GM23338 (cell line): ENCODE data around the gene NTN1. TPM values are rescaled to one million over a fixed set of nuclear protein-coding genes. Genes with fewer than 3 reads are reported as not detected.

ENCODE experiments used
- ATAC-seq: fragments of 200-7000 bp; cut with Tn5 transposase; 3 replicates; pipeline ENCODE4 v1.9.1; 2020
- DNase-seq: peaks from one replicate; pipeline ENCODE4 v3.0.0-alpha.2; 2015; ENCODE audit warnings: low spot score
- H2AFZ ChIP-seq: fragments of 200-600 bp; sonication (generic); 2 replicates; pipeline ENCODE4 v1.8.0; 2016; ENCODE audit warnings: antibody characterized with exemption, mild to moderate bottlenecking, moderate library complexity
- H3F3A ChIP-seq: fragments of 200-600 bp; sonication (generic); replicated peaks from 2 replicates; pipeline ENCODE4 v1.8.0; 2017; ENCODE audit warnings: antibody characterized with exemption, mixed run types, low read depth
- H3K27ac ChIP-seq: fragments of 200-600 bp; sonication (generic); 2 replicates; pipeline ENCODE4 v1.6.1; 2016; ENCODE audit warnings: low read depth
- H3K27me3 ChIP-seq: fragments of 200-600 bp; sonication (generic); 2 replicates; pipeline ENCODE4 v1.8.0; 2016; ENCODE audit warnings: mild to moderate bottlenecking, mixed run types, moderate library complexity; ENCODE audit not compliant: insufficient read depth
- H3K36me3 ChIP-seq: fragments of 200-600 bp; sonication (generic); 2 replicates; pipeline ENCODE4 v1.8.0; 2016; ENCODE audit warnings: mild to moderate bottlenecking; ENCODE audit not compliant: insufficient read depth
- H3K4me1 ChIP-seq: fragments of 200-600 bp; sonication (generic); 2 replicates; pipeline ENCODE4 v1.8.0; 2016; ENCODE audit warnings: mild to moderate bottlenecking, moderate library complexity; ENCODE audit not compliant: insufficient read depth
- H3K4me2 ChIP-seq: fragments of 200-600 bp; sonication (generic); 2 replicates; pipeline ENCODE4 v1.7.1; 2017; ENCODE audit warnings: mixed run types
- H3K4me3 ChIP-seq: fragments of 200-600 bp; sonication (generic); 2 replicates; pipeline ENCODE4 v1.6.1; 2016; ENCODE audit warnings: mixed run types
- H3K79me2 ChIP-seq: fragments of 200-600 bp; sonication (generic); replicated peaks from 2 replicates; pipeline ENCODE4 v1.8.0; 2017; ENCODE audit warnings: mild to moderate bottlenecking; ENCODE audit not compliant: insufficient read depth
- H3K9me2 ChIP-seq: fragments of 200-600 bp; sonication (generic); 2 replicates; pipeline ENCODE4 v1.8.0; 2017; ENCODE audit not compliant: insufficient read depth
- H4K20me1 ChIP-seq: fragments of 200-600 bp; sonication (generic); replicated peaks from 2 replicates; pipeline ENCODE4 v1.8.0; 2017; ENCODE audit warnings: mild to moderate bottlenecking; ENCODE audit not compliant: insufficient read depth
- H3K27ac Mint-ChIP-seq: 2 replicates; pipeline ENCODE4 v1.8.0; 2020; ENCODE audit warnings: inconsistent platforms, mild to moderate bottlenecking, moderate library complexity, mixed read lengths
- H3K27me3 Mint-ChIP-seq: 3 replicates; pipeline ENCODE4 v1.8.0; 2022; ENCODE audit warnings: low read depth, mild to moderate bottlenecking, moderate library complexity, mixed read lengths, inconsistent platforms; ENCODE audit not compliant: insufficient read depth, poor library complexity
- H3K36me3 Mint-ChIP-seq: 3 replicates; pipeline ENCODE4 v1.8.0; 2021; ENCODE audit warnings: low read depth, mild to moderate bottlenecking, inconsistent platforms, moderate library complexity, mixed read lengths
- H3K4me1 Mint-ChIP-seq: 3 replicates; pipeline ENCODE4 v1.8.0; 2020; ENCODE audit warnings: mild to moderate bottlenecking, inconsistent platforms, mixed read lengths
- H3K4me3 Mint-ChIP-seq: 3 replicates; pipeline ENCODE4 v1.8.0; 2021; ENCODE audit warnings: moderate library complexity, mild to moderate bottlenecking, inconsistent platforms, mixed read lengths
- H3K9me3 Mint-ChIP-seq: 3 replicates; pipeline ENCODE4 v1.8.0; 2020; ENCODE audit warnings: moderate library complexity, mild to moderate bottlenecking, inconsistent platforms, mixed read lengths
- CREB1 ChIP-seq: fragments of 250-450 bp; sonication (Bioruptor Pico); IDR thresholded peaks from 2 replicates; pipeline ENCODE4 v1.5.0; 2020; ENCODE audit warnings: low read depth, mild to moderate bottlenecking, moderate library complexity
- CTCF ChIP-seq, 2 experiments: fragments of 200-600 bp in 1 of 2; sonication (generic) in 1 of 2; conservative IDR thresholded peaks; 2 replicates each; pipeline versions ENCODE4 v1.5.1 to v1.6.1; 2016 to 2017; ENCODE audit warnings: antibody characterized with exemption in 2 of 2, low read depth in 2 of 2, mild to moderate bottlenecking in 2 of 2, moderate library complexity in 1 of 2
- ETS1 ChIP-seq: IDR thresholded peaks from 2 replicates; pipeline ENCODE4 v1.6.1; 2016; ENCODE audit warnings: antibody characterized with exemption
- EZH2 ChIP-seq: fragments of 200-600 bp; sonication (generic); IDR thresholded peaks from one replicate; pipeline ENCODE4 v1.8.0; 2017; ENCODE audit warnings: antibody characterized with exemption, mild to moderate bottlenecking, low read depth; ENCODE audit not compliant: unreplicated experiment
- EZH2phosphoT487 ChIP-seq: fragments of 200-600 bp; sonication (generic); IDR thresholded peaks from one replicate; pipeline ENCODE4 v1.8.1; 2018; ENCODE audit warnings: antibody characterized with exemption; ENCODE audit not compliant: unreplicated experiment
- JUNB ChIP-seq: IDR thresholded peaks from one replicate; pipeline ENCODE4 v1.6.1; 2016; ENCODE audit warnings: antibody characterized with exemption; ENCODE audit not compliant: unreplicated experiment
- NANOG ChIP-seq: IDR thresholded peaks from 2 replicates; pipeline ENCODE4 v1.6.1; 2016; ENCODE audit warnings: antibody characterized with exemption, borderline replicate concordance
- POLR2AphosphoS5 ChIP-seq: IDR thresholded peaks from 2 replicates; pipeline ENCODE4 v1.6.1; 2016; ENCODE audit warnings: antibody characterized with exemption, low read depth
- REST ChIP-seq: IDR thresholded peaks from one replicate; pipeline ENCODE4 v1.6.1; 2018; ENCODE audit warnings: antibody characterized with exemption; ENCODE audit not compliant: unreplicated experiment
- STAT1 ChIP-seq: IDR thresholded peaks from one replicate; pipeline ENCODE4 v1.6.1; 2016; ENCODE audit warnings: antibody characterized with exemption; ENCODE audit not compliant: unreplicated experiment
- ZNF114 ChIP-seq: fragments of 250-450 bp; sonication (Bioruptor Pico); IDR thresholded peaks from 2 replicates; pipeline ENCODE4 v1.5.0; 2020; ENCODE audit warnings: mild to moderate bottlenecking, moderate library complexity
- ZNF331 ChIP-seq: fragments of 250-450 bp; sonication (Bioruptor Pico); IDR thresholded peaks from 2 replicates; pipeline ENCODE4 v1.5.0; 2020; ENCODE audit warnings: low read depth, mild to moderate bottlenecking, moderate library complexity
- ZNF462 ChIP-seq: fragments of 250-450 bp; sonication (Bioruptor Pico); IDR thresholded peaks from 2 replicates; pipeline ENCODE4 v1.5.0; 2020; ENCODE audit warnings: mild to moderate bottlenecking, moderate library complexity
- polyA plus RNA-seq: library from polyadenylated mRNA; unstranded; fragments of >200 nt; fragmentation: Nextera tagmentation; extraction: Ambion mirVana; gene quantifications from 2 replicates; pipeline ENCODE4 v1.2.1, GENCODE V29; 2016
- total RNA-seq: library from RNA; depleted of rRNA; stranded (reverse); fragments of >200 nt; shearing (Covaris generic); gene quantifications from 2 replicates; pipeline ENCODE4 v1.2.3, GENCODE V29; 2014

The NTN1 gene
- total and polyA plus RNA-seq, 2 experiments from 2014 or later: 0.57 to 2.6 TPM

- Histone ChIP-seq H3K4me3 (no peak overlapping the region), H3K27me3 (no peaks in the 10 kb centered on the region), H3K4me1 (no peaks in the 10 kb centered on the region; the same call in 1 of the 2 replicates), H3K36me3 (no peaks in the 10 kb centered on the region), H4K20me1 (no peaks in the 10 kb centered on the region), H3F3A (no peaks in the 10 kb centered on the region), H3K9me2 (no peaks in the 10 kb centered on the region), H3K79me2 (no peaks in the 10 kb centered on the region), H3K4me2 (no peak overlapping the region), H2AFZ (no peak overlapping the region), H3K27ac (no peak overlapping the region)
- Mint-ChIP-seq H3K9me3 (no peaks in the 10 kb centered on the region), H3K4me3 (no peak overlapping the region), H3K27me3 (peaks cover 8% of the 10 kb centered on the region), H3K4me1 (no peaks in the 10 kb centered on the region; the same call in 1 of the 3 replicates), H3K27ac (no peak overlapping the region), H3K36me3 (no peaks in the 10 kb centered on the region)
- no peak for TF ChIP-seq ETS1
- no peak for TF ChIP-seq POLR2AphosphoS5
- TF ChIP-seq EZH2: no peak
- TF ChIP-seq CTCF (conservative IDR thresholded peaks at IDR 0.05; ENCODE audit: low read depth in 2 of 2): no peak
- TF ChIP-seq ZNF331 (CRISPR knock-in tag): no peak
- no peak for TF ChIP-seq REST
- TF ChIP-seq NANOG: no peak
- TF ChIP-seq ZNF462: no peak
- no peak for TF ChIP-seq STAT1
- TF ChIP-seq CREB1 (CRISPR knock-in tag): no peak
- no peak for TF ChIP-seq EZH2phosphoT487
- no peak for TF ChIP-seq JUNB
- TF ChIP-seq ZNF114 (CRISPR knock-in tag): no peak
- peak; percentile 59 for ATAC-seq
- DNase-seq: peak; percentile 65
These were observed 205.5 kb downstream of the NTN1 start for GRCh38 chr17:9226794-9227135.
